Measurements from ENCODE around the gene LCMT1. TPM values are rescaled to one million over a fixed set of nuclear protein-coding genes. Genes with fewer than 3 reads are reported as not detected.

Gene LCMT1
- total and polyA plus RNA-seq, 2 donors (not counting 1 experiment from before 2014, with no cell fraction given), result 40.8 to 45.8 TPM

DNA sequence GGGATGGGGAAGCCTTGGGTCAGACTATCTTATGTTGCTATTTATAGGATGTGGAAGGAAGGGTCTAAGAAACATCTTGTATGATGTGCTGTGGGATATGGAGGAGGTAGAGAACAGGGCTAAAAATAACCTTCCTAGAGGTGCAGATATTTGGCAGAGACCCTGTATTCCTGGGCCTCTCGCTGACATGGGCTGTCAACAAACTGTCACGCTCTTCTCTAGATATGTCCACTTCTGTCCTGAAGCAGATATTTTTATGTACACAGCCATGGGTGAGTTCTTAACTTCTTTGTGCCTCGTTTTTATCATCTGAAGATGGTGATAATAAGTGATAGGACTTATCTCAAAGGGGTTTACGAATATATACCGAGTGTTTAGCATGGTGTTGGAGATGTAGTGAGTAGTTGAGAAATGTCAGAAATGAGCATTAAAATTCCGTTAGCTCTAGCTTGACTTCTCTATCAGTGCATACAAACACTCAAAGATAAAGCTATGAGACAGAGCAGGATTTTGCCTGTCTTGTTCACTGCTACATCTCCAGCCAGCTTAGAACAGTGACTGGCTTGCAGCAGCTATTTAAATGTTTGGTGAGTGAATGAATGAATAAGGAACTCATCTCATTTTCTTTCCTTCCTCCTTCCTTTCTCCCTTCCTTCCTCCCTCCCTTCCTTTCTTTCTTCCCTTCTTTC, 102.3 kb downstream of the LCMT1 start:
- Histone ChIP-seq H3K4me2 (ENCODE audit: extremely low read depth, insufficient read depth, low read length) (no peak overlapping the region), H3K27ac (ENCODE audit: insufficient read depth, low read length) (no peak overlapping the region), H3K4me3 (replicated peaks in 1 of 4; ENCODE audit: control extremely low read depth in 1 of 4, insufficient read depth in 1 of 4, low read depth in 3 of 4, low read length in 4 of 4) (no peak overlapping the region), H3K9me3 (ENCODE audit: control insufficient read depth, insufficient read depth, low read depth, low read length) (no peaks in the 10 kb centered on the region), H3K79me2 (ENCODE audit: control insufficient read depth, insufficient read depth, low read length) (no peaks in the 10 kb centered on the region), H3K4me1 (ENCODE audit: control insufficient read depth, extremely low read depth, insufficient read depth, low read length) (no peaks in the 10 kb centered on the region), H3K36me3 (ENCODE audit: control insufficient read depth, insufficient read depth, low read length) (no peaks in the 10 kb centered on the region), H4K20me1 (ENCODE audit: control insufficient read depth, extremely low read depth, insufficient read depth, low read length) (no peaks in the 10 kb centered on the region), H2AFZ (ENCODE audit: low read length) (no peak overlapping the region), H3K9ac (ENCODE audit: insufficient read depth, low read length) (no peak overlapping the region), H3K27me3 (ENCODE audit: control insufficient read depth, insufficient read depth, low read length) (peaks cover 5% of the 10 kb centered on the region)
- TF ChIP-seq, protein P1, sequence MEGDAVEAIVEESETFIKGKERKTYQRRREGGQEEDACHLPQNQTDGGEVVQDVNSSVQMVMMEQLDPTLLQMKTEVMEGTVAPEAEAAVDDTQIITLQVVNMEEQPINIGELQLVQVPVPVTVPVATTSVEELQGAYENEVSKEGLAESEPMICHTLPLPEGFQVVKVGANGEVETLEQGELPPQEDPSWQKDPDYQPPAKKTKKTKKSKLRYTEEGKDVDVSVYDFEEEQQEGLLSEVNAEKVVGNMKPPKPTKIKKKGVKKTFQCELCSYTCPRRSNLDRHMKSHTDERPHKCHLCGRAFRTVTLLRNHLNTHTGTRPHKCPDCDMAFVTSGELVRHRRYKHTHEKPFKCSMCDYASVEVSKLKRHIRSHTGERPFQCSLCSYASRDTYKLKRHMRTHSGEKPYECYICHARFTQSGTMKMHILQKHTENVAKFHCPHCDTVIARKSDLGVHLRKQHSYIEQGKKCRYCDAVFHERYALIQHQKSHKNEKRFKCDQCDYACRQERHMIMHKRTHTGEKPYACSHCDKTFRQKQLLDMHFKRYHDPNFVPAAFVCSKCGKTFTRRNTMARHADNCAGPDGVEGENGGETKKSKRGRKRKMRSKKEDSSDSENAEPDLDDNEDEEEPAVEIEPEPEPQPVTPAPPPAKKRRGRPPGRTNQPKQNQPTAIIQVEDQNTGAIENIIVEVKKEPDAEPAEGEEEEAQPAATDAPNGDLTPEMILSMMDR (conservative IDR thresholded peaks at IDR 0.05 in 1 of 2, IDR thresholded peaks at IDR 0.05 in 1 of 2; ENCODE audit: low read depth in 1 of 2, low read length in 2 of 2), result no peak
- TF ChIP-seq EZH2 (IDR thresholded peaks at IDR 0.05; ENCODE audit: low read length, missing control alignments), result no peak
- no peak for DNase-seq (ENCODE audit: low read depth in 2 of 2)

DNA sequence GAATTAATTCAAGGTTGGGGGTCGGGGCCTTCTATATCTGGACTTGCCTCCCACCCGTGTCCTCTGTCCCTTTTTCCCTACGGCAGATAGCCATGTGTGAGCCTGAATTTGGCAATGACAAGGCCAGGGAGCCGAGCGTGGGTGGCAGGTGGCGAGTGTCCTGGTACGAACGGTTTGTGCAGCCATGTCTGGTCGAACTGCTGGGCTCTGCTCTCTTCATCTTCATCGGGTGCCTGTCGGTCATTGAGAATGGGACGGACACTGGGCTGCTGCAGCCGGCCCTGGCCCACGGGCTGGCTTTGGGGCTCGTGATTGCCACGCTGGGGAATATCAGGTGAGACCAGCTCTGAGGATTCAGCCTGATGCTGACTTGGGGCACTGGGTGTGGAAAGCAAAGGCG, 105.6 kb downstream of the LCMT1 start:
- no peaks in the 10 kb centered on the region for H3K4me1 ChIP-seq (ENCODE audit: control insufficient read depth, extremely low read depth, insufficient read depth, low read length)
- no peaks in the 10 kb centered on the region for H3K9me3 ChIP-seq (ENCODE audit: control insufficient read depth, insufficient read depth, low read depth, low read length)
- no peaks in the 10 kb centered on the region for H3K36me3 ChIP-seq (ENCODE audit: control insufficient read depth, insufficient read depth, low read length)
- no peaks in the 10 kb centered on the region for H3K79me2 ChIP-seq (ENCODE audit: control insufficient read depth, insufficient read depth, low read length)
- peaks cover 5% of the 10 kb centered on the region for H3K27me3 ChIP-seq (ENCODE audit: control insufficient read depth, insufficient read depth, low read length)
- TF ChIP-seq, protein P1 (conservative IDR thresholded peaks at IDR 0.05 in 1 of 2, IDR thresholded peaks at IDR 0.05 in 1 of 2; ENCODE audit: low read depth in 1 of 2, low read length in 2 of 2), result no peak
- no peak for TF ChIP-seq EZH2 (IDR thresholded peaks at IDR 0.05; ENCODE audit: low read length, missing control alignments)
- H3K4me3 ChIP-seq (replicated peaks in 1 of 4; ENCODE audit: control extremely low read depth in 1 of 4, insufficient read depth in 1 of 4, low read depth in 3 of 4, low read length in 4 of 4), result no peak overlapping the region
- H4K20me1 ChIP-seq (ENCODE audit: control insufficient read depth, extremely low read depth, insufficient read depth, low read length), result no peaks in the 10 kb centered on the region
- no peak overlapping the region for H3K27ac ChIP-seq (ENCODE audit: insufficient read depth, low read length)
- H3K9ac ChIP-seq (ENCODE audit: insufficient read depth, low read length), result no peak overlapping the region
- H2AFZ ChIP-seq (ENCODE audit: low read length), result no peak overlapping the region
- no peak for DNase-seq (ENCODE audit: low read depth in 2 of 2)
- no peak overlapping the region for H3K4me2 ChIP-seq (ENCODE audit: extremely low read depth, insufficient read depth, low read length)

DNA sequence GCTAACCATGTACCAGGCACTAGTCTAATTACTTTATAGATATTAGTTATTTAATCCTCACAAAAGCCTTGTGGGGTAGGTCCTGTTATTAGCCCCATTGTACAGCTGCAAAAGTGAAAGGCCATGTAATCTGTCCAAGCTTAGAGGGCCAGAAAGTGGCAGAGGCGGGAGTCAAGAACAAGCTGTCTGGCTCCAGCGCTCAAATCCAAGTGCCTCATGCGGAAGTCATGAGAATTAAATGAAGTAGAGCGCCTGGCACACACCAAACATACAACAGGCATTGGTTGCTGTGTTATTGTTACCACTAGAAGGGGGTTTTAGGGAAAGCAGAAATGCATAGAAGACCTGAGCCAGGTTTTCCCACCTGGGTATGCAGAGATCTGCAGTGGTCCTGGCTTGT, 106.4 kb downstream of the LCMT1 start:
- Histone ChIP-seq H3K4me2 (ENCODE audit: extremely low read depth, insufficient read depth, low read length) (no peak overlapping the region), H3K27me3 (ENCODE audit: control insufficient read depth, insufficient read depth, low read length) (peaks cover 5% of the 10 kb centered on the region), H3K27ac (ENCODE audit: insufficient read depth, low read length) (no peak overlapping the region), H3K9ac (ENCODE audit: insufficient read depth, low read length) (no peak overlapping the region), H2AFZ (ENCODE audit: low read length) (no peak overlapping the region), H3K79me2 (ENCODE audit: control insufficient read depth, insufficient read depth, low read length) (no peaks in the 10 kb centered on the region), H3K9me3 (ENCODE audit: control insufficient read depth, insufficient read depth, low read depth, low read length) (no peaks in the 10 kb centered on the region), H3K4me3 (replicated peaks in 1 of 4; ENCODE audit: control extremely low read depth in 1 of 4, insufficient read depth in 1 of 4, low read depth in 3 of 4, low read length in 4 of 4) (no peak overlapping the region), H4K20me1 (ENCODE audit: control insufficient read depth, extremely low read depth, insufficient read depth, low read length) (no peaks in the 10 kb centered on the region), H3K4me1 (ENCODE audit: control insufficient read depth, extremely low read depth, insufficient read depth, low read length) (no peaks in the 10 kb centered on the region), H3K36me3 (ENCODE audit: control insufficient read depth, insufficient read depth, low read length) (no peaks in the 10 kb centered on the region)
- TF ChIP-seq, protein P1 (conservative IDR thresholded peaks at IDR 0.05 in 1 of 2, IDR thresholded peaks at IDR 0.05 in 1 of 2; ENCODE audit: low read depth in 1 of 2, low read length in 2 of 2), result no peak
- TF ChIP-seq EZH2 (IDR thresholded peaks at IDR 0.05; ENCODE audit: low read length, missing control alignments), result no peak
- DNase-seq (ENCODE audit: low read depth in 2 of 2), result no peak
